H1 (cell line): Measurements from ENCODE around the gene UBXN1. TPM values are rescaled to one million over a fixed set of nuclear protein-coding genes. Genes with fewer than 3 reads are reported as not detected.

Experiments used
- CTCF ChIA-PET: fragments of 300-600 bp; sonication (Branson Sonifier 250); formaldehyde crosslinking; loops from one replicate; lab custom pipeline; 2021; ENCODE audit not compliant: partially characterized antibody; lab: Charles Lee
- POLR2A ChIA-PET: fragments of 300-600 bp; sonication (Branson Sonifier 250); formaldehyde crosslinking; loops from one replicate; lab custom pipeline; 2021; ENCODE audit warnings: inconsistent platforms; ENCODE audit not compliant: partially characterized antibody; lab: Charles Lee
- DNase-seq, 2 experiments: peaks; one replicate each; pipeline versions ENCODE4 v3.0.0 to v3.0.0-alpha.2; 2010 to 2022; ENCODE audit warnings: low spot score in 2 of 2, low read depth in 1 of 2, mixed read lengths in 1 of 2
- FAIRE-seq: peaks from 2 replicates; lab custom pipeline; 2011; peaks lifted over from hg19 to GRCh38; lab: Jason Lieb, UNC
- H2AFZ ChIP-seq: 2 replicates; pipeline ENCODE4 v1.8.1; 2012; ENCODE audit warnings: low read length, inconsistent platforms
- H2AK5ac ChIP-seq: 2 replicates; pipeline ENCODE4 v1.6.1; 2013; ENCODE audit warnings: low read depth, low read length
- H2BK120ac ChIP-seq: replicated peaks from 2 replicates; pipeline ENCODE3; 2013; ENCODE audit warnings: low read depth, low read length, inconsistent platforms
- H2BK12ac ChIP-seq: 2 replicates; pipeline ENCODE4 v1.6.1; 2013; ENCODE audit warnings: low read depth, low read length
- H2BK15ac ChIP-seq: 2 replicates; pipeline ENCODE4 v1.6.1; 2013; ENCODE audit warnings: low read length
- H2BK20ac ChIP-seq: 2 replicates; pipeline ENCODE4 v1.6.1; 2013; ENCODE audit warnings: low read length
- H2BK5ac ChIP-seq: 2 replicates; pipeline ENCODE4 v1.6.1; 2013; ENCODE audit warnings: low read depth, low read length
- H3K14ac ChIP-seq: 2 replicates; pipeline ENCODE4 v1.6.1; 2013; ENCODE audit warnings: inconsistent platforms; ENCODE audit not compliant: insufficient read length
- H3K18ac ChIP-seq: 2 replicates; pipeline ENCODE4 v1.6.1; 2013; ENCODE audit warnings: low read length; ENCODE audit errors: extremely low read depth
- H3K23ac ChIP-seq: 2 replicates; pipeline ENCODE4 v1.6.1; 2013; ENCODE audit warnings: inconsistent platforms; ENCODE audit not compliant: insufficient read length
- H3K23me2 ChIP-seq: 2 replicates; pipeline ENCODE4 v1.6.1; 2013; ENCODE audit warnings: low read depth, low read length
- H3K27ac ChIP-seq: 2 replicates; pipeline ENCODE4 v1.6.1; 2011; ENCODE audit warnings: low read depth, low read length, inconsistent platforms
- H3K27me3 ChIP-seq, 4 experiments: replicated peaks in 1 of 4; 1 replicate in 1 of 4; 2 replicates in 3 of 4; pipeline versions ENCODE4 v1.6.1 to v1.8.1; 2011 to 2013; ENCODE audit warnings: low read length in 3 of 4, mild to moderate bottlenecking in 3 of 4, inconsistent platforms in 2 of 4, mixed read lengths in 2 of 4, moderate library complexity in 1 of 4; ENCODE audit not compliant: control insufficient read depth in 3 of 4, insufficient read depth in 3 of 4; ENCODE audit errors: extremely low read depth in 1 of 4
- H3K36me3 ChIP-seq, 4 experiments: 2 replicates each; pipeline versions ENCODE4 v1.6.1 to v1.8.1; 2011 to 2013; ENCODE audit warnings: mild to moderate bottlenecking in 4 of 4, low read length in 3 of 4, moderate library complexity in 2 of 4, control low read depth in 1 of 4, inconsistent platforms in 1 of 4; ENCODE audit not compliant: insufficient read depth in 4 of 4, control insufficient read depth in 2 of 4
- H3K4ac ChIP-seq: replicated peaks from 2 replicates; pipeline ENCODE3; 2013; ENCODE audit warnings: low read length, low read depth, mixed read lengths, inconsistent platforms; ENCODE audit not compliant: insufficient read length
- H3K4me1 ChIP-seq, 4 experiments: replicated peaks in 1 of 4; 1 replicate in 1 of 4; 2 replicates in 3 of 4; pipeline versions ENCODE4 v1.6.1 to v1.8.1; 2011 to 2013; ENCODE audit warnings: low read length in 3 of 4, inconsistent platforms in 2 of 4, mixed read lengths in 1 of 4; ENCODE audit not compliant: insufficient read depth in 4 of 4, control insufficient read depth in 3 of 4
- H3K4me2 ChIP-seq, 2 experiments: 2 replicates each; pipeline versions ENCODE4 v1.6.1 to v1.8.1; 2011 to 2013; ENCODE audit warnings: low read depth in 2 of 2, low read length in 2 of 2, control low read depth in 1 of 2, inconsistent platforms in 1 of 2, mild to moderate bottlenecking in 1 of 2; ENCODE audit not compliant: insufficient read depth in 1 of 2
- H3K4me3 ChIP-seq, 4 experiments: fragments of 200-600, 300-600 bp in 1 of 4; sonication (generic), shearing (Covaris generic), sonication (Bioruptor Twin) in 1 of 4; 2 replicates each; pipeline versions ENCODE4 v1.5.1 to v1.8.1; 2011 to 2016; ENCODE audit warnings: low read length in 4 of 4, low read depth in 3 of 4, control low read depth in 2 of 4, inconsistent platforms in 2 of 4, mild to moderate bottlenecking in 2 of 4, mixed read lengths in 1 of 4, moderate library complexity in 1 of 4; ENCODE audit not compliant: insufficient read depth in 2 of 4; ENCODE audit errors: extremely low read depth in 1 of 4
- H3K56ac ChIP-seq: replicated peaks from 2 replicates; pipeline ENCODE3; 2013; ENCODE audit warnings: low read depth, mild to moderate bottlenecking, mixed read lengths, low read length, inconsistent platforms; ENCODE audit not compliant: insufficient read length
- H3K79me1 ChIP-seq: 2 replicates; pipeline ENCODE4 v1.6.1; 2013; ENCODE audit warnings: low read depth, low read length, control low read depth
- H3K79me2 ChIP-seq, 2 experiments: 2 replicates each; pipeline versions ENCODE4 v1.6.1 to v1.8.1; 2012 to 2013; ENCODE audit warnings: low read length in 2 of 2, mild to moderate bottlenecking in 2 of 2, inconsistent platforms in 1 of 2; ENCODE audit not compliant: insufficient read depth in 2 of 2, control insufficient read depth in 1 of 2
- H3K9ac ChIP-seq, 4 experiments: replicated peaks in 1 of 4; 1 replicate in 1 of 4; 2 replicates in 3 of 4; pipeline versions ENCODE4 v1.6.1 to v1.8.1; 2011 to 2013; ENCODE audit warnings: low read depth in 3 of 4, low read length in 3 of 4, control low read depth in 2 of 4, mild to moderate bottlenecking in 2 of 4, moderate library complexity in 2 of 4, inconsistent platforms in 1 of 4; ENCODE audit errors: extremely low read depth in 1 of 4
- H3K9me3 ChIP-seq, 2 experiments: 2 replicates each; pipeline versions ENCODE4 v1.6.1 to v1.8.1; 2012 to 2013; ENCODE audit warnings: mild to moderate bottlenecking in 2 of 2, moderate library complexity in 2 of 2, control low read depth in 1 of 2, inconsistent platforms in 1 of 2, low read depth in 1 of 2, low read length in 1 of 2, mixed read lengths in 1 of 2; ENCODE audit not compliant: insufficient read depth in 2 of 2
- H4K20me1 ChIP-seq, 2 experiments: replicated peaks in 1 of 2; 2 replicates each; pipeline versions ENCODE3 to v1.8.1; 2011 to 2013; ENCODE audit warnings: inconsistent platforms in 2 of 2, low read length in 2 of 2, mild to moderate bottlenecking in 1 of 2; ENCODE audit not compliant: insufficient read depth in 2 of 2, control insufficient read depth in 1 of 2
- H4K5ac ChIP-seq: 2 replicates; pipeline ENCODE4 v1.6.1; 2013; ENCODE audit warnings: low read length, low read depth, mixed read lengths, inconsistent platforms; ENCODE audit not compliant: insufficient read length
- H4K8ac ChIP-seq: 2 replicates; pipeline ENCODE4 v1.8.0; 2013; ENCODE audit warnings: mild to moderate bottlenecking, moderate library complexity, low read length, inconsistent platforms; ENCODE audit not compliant: insufficient read depth; ENCODE audit errors: extremely low read depth
- H4K91ac ChIP-seq: replicated peaks from 2 replicates; pipeline ENCODE3; 2013; ENCODE audit warnings: low read length, mixed read lengths, inconsistent platforms; ENCODE audit not compliant: insufficient read length
- RBBP5 ChIP-seq: IDR thresholded peaks from 2 replicates; pipeline ENCODE4 v1.7.1; 2012; ENCODE audit warnings: low read depth, mild to moderate bottlenecking, inconsistent platforms, low read length, moderate library complexity, borderline replicate concordance
- WGBS, 2 experiments: shearing (Covaris generic) in 1 of 2; methylation state at CpG; one replicate each; pipeline versions ENCODE4 v1.1.6 to v1.1.7; 2013 to 2015; ENCODE audit warnings: low lambda C conversion rate in 2 of 2, mixed read lengths in 2 of 2, inconsistent platforms in 1 of 2, low coverage in 1 of 2, missing lambda C conversion rate in 1 of 2; ENCODE audit not compliant: insufficient replicate concordance in 2 of 2, insufficient coverage in 1 of 2, insufficient read length in 1 of 2; ENCODE audit errors: extremely low coverage in 1 of 2, missing lambda C conversion rate in 1 of 2; 5-methylcytosine and 5-hydroxymethylcytosine counted together
- polyA plus RNA-seq, 7 experiments: library from polyadenylated mRNA; depleted of rRNA in 3 of 7; stranded (reverse) in 5 of 7; unstranded in 2 of 7; fragments of >200 nt in 5 of 7; fragments of 200-250 nt in 2 of 7; gene quantifications; 1 replicate in 5 of 7; 2 replicates in 1 of 7; 4 replicates in 1 of 7; pipeline versions ENCODE4 v1.2.1 to v1.2.3, GENCODE V29; 2011 to 2013; ENCODE audit warnings: missing spikeins in 2 of 7, mixed read lengths in 2 of 7
- total RNA-seq: library from RNA; stranded (reverse); fragmentation: NEBNext Ultra II Directional; extraction: Animal tissue kit (Norgen Biotek cat#: 25700); gene quantifications from 2 replicates; pipeline ENCODE4 v1.2.1, GENCODE V29; 2021

Gene UBXN1
- total and polyA plus RNA-seq, 2 of the 8 experiments (the other 6 are each of a cell fraction or from before 2014, with no cell fraction given) = 78.6 to 114 TPM

DNA sequence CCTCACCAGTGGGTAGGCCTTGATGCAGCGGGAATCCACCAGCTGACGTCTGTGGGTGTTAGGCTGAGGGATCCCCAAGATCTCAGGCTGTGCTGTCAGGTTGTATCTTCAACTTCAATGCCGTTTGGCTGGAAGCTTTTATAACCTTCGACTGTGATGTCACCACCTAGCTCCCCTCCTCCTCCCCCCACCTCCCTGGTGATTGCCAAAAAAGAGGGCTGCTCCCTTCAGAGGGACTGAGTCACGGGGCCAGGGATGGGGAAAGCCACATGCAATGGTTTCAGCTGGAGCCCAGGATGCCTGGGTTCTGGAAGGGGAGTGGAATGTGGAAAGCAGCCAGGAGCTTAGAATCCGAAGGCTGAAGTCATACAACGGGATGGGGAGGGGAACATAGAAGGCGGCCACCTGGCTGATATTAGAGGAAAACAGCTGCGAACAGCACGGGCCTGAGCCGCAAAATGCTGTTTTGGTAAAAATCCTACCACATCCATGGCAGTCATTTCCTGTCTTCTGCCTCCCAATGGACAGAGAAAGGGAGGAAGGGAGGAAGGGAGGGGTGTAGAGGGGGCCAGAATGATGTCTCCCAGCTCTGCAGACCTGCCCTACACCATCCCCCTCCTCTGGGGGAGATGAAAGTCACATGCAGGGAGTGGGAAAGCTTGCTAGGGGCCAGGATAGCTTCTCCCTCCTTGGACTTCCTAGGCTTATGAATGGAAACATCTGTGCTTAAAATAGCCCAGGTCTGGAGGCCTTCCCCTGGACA lies 10.7 kb upstream of the UBXN1 start, which contains the start of gene LRRN4CL:
LRRN4CL (minus strand) TSS at position 110 of the 763 bp plus-strand sequence. CDS start 1,022 bp downstream, outside the sequence.
- H3K56ac ChIP-seq = no peak within 1 kb of the TSS
- H3K4me2 ChIP-seq = no peak within 1 kb of the TSS; a peak in 1 of 4 replicates
- H3K27ac ChIP-seq = no peak within 1 kb of the TSS
- no peak for DNase-seq
- H3K4me3 ChIP-seq = no peak within 1 kb of the TSS
- no peak within 1 kb of the TSS for H2BK20ac ChIP-seq
- POLR2A ChIA-PET = interaction anchor here (0.6 to 61.4 kb wide), 14 partner anchors 11 to 166 kb away, joined by 3 to 2041 read pairs (median 4); partner anchors contain the start of genes AHNAK, B3GAT3, BSCL2 and C11orf98
- no peaks in the 10 kb centered on the region for H3K79me2 ChIP-seq
- peaks cover 0 to 6% of the 10 kb centered on the region in 2 experiments for H4K20me1 ChIP-seq
- no peak within 1 kb of the TSS for H2BK15ac ChIP-seq
- no peak within 1 kb of the TSS for H2BK120ac ChIP-seq
- peak within 1 kb of the TSS; percentile 88; the same call in 1 of the 2 replicates for H4K8ac ChIP-seq
- peak within 1 kb of the TSS in 1 of 4 experiments; percentile 50; a peak in 1 of 7 replicates for H3K9ac ChIP-seq
- H3K4ac ChIP-seq = no peak within 1 kb of the TSS
- FAIRE-seq = no peak
- no peak within 1 kb of the TSS for H4K5ac ChIP-seq
- no peaks in the 10 kb centered on the region for H3K27me3 ChIP-seq
- WGBS, 2 experiments = 86% methylated on average over 11 of the region's 11 CpGs; no CpG with 5 or more reads in 1 of the 2 experiments
- no peak within 1 kb of the TSS for H4K91ac ChIP-seq
- H3K23me2 ChIP-seq = no peaks in the 10 kb centered on the region
- H2AFZ ChIP-seq = no peak within 1 kb of the TSS
- no peaks in the 10 kb centered on the region for H3K9me3 ChIP-seq
- no peak within 1 kb of the TSS for H2AK5ac ChIP-seq
- TF ChIP-seq RBBP5 = no peak
- H3K4me1 ChIP-seq = peaks cover 0 to 4% (median 0%) of the 10 kb centered on the region in 4 experiments; a peak in 2 of 7 replicates
- H3K23ac ChIP-seq = no peak within 1 kb of the TSS
- H3K18ac ChIP-seq = no peak within 1 kb of the TSS
- H2BK5ac ChIP-seq = no peak within 1 kb of the TSS
- H3K14ac ChIP-seq = no peak within 1 kb of the TSS
- CTCF ChIA-PET = interaction anchor here (0.6 to 10.3 kb wide), 17 partner anchors 7 to 146 kb away, joined by 3 to 114 read pairs (median 4); partner anchors contain the start of genes BSCL2, C11orf98, CSKMT and GNG3
- H3K36me3 ChIP-seq = peaks cover 11 to 29% (median 25%) of the 10 kb centered on the region in 4 experiments; a peak in 6 of 8 replicates
- H2BK12ac ChIP-seq = no peak within 1 kb of the TSS
- no peaks in the 10 kb centered on the region for H3K79me1 ChIP-seq
